WI38 (cell line): Measurements from ENCODE around the gene ACADM.
"Not testable (repeated sequence)": the region's sequence is repeated elsewhere in the genome, so short reads cannot be mapped to it uniquely, and the experiment has no call there.

Experiments used
- H3K4me3 ChIP-seq: 2 replicates; pipeline ENCODE4 v1.5.1; 2011; ENCODE audit warnings: low read depth, mild to moderate bottlenecking, control low read depth, low read length
- CTCF ChIP-seq: IDR thresholded peaks from 2 replicates; pipeline ENCODE4 v1.5.1; 2012; ENCODE audit warnings: low read depth, mild to moderate bottlenecking, control low read depth, low read length

The ACADM gene

GRCh38 chr1:75733661-75734060, 9.2 kb downstream of the ACADM start:
- no peak for TF ChIP-seq CTCF

DNA sequence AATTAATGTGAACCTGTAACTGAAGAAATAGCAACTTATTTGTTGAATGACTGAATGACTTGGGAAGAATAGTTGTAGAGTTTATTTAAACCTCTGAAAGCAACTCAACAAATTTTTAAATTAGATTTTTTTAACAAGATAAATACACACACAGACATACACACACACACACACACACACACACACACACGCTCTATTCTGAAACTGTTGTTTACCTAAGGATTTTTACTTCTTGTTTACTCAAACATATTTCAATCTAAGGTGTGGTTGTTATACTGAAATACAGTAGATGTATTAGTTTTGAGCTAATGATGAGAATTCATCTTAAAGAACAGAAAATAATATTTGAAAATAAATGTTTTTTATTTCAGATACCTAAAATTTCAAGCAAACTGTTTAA, 11.5 kb downstream of the ACADM start:
- no peak for TF ChIP-seq CTCF

More at GRCh38 chr1:75733661-75734060, 9.2 kb downstream of the ACADM start:
- H3K4me3 ChIP-seq = no peak overlapping the region

DNA sequence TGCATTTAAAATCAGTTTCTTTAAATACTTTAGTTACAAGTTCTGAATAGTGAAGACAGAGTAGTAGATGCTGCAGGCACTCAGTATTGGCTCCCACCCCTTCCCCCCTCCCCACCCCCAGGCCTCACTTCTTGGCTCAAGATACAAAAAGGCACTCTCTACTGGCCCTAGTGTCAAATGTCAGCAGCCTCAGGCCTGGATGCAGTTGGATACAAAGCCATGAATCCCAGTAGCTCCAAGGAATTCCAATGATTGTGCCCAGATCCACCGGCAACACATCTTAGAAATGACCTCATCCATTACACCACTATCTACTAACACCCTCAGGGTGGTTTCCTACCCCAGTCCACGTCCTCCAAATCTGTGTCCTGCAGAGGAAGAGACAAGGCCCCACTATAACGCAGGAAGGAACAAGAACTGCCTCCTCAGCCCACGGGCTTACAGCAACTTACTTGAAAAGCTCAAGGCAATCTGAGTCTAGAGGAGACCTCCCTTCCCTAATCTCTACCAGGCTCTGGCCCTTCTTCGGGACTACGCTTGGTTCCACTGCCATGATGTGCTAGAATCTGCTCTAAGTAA, 17.6 kb downstream of the ACADM start:
- no peak for TF ChIP-seq CTCF
- no peak overlapping the region for H3K4me3 ChIP-seq

More for the DNA sequence above, 11.5 kb downstream of the ACADM start:
- H3K4me3 ChIP-seq = no peak overlapping the region

DNA sequence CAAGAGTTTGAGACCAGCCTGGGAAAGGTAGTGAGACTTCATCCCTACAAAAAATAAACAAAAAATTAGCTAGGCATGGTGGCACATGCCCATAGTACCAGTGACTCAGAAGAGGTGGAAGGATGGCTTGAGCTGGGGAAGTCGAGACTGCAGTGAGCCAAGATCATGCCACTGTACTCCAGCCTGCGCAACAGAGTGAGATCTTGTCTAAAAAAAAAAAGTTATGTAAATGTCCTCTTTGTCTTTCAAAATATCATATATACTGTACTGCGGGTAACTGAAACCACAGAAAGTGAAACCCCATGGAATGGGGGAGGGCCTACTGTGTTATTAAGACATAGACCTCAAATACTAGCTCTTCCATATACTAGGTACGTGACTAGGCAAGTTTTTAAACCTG, 20.8 kb downstream of the ACADM start:
- no peak for TF ChIP-seq CTCF

GRCh38 chr1:75757210-75757609, 32.7 kb downstream of the ACADM start:
- not testable (repeated sequence) for H3K4me3 ChIP-seq

More for the DNA sequence above, 20.8 kb downstream of the ACADM start:
- H3K4me3 ChIP-seq = no peak overlapping the region

DNA sequence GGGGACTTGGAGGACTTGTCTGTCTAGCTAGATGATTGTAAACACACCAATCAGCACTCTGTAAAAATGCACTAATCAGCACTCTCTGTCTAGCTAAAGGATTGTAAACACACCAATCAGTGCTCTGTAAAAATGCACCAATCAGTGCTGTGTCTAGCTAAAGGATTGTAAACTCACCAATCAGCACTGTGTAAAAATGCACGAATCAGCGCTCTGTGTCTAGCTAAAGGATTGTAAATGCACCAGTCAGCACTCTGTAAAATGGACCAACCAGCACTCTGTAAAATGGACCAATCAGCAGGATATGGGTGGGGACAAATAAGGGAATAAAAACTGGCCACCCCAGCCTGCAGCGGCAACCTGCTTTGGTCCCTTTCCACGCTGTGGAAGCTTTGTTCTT, 34.0 kb downstream of the ACADM start:
- H3K4me3 ChIP-seq = not testable (repeated sequence)

GRCh38 chr1:75764057-75764655, 39.6 kb downstream of the ACADM start:
- H3K4me3 ChIP-seq = no peak overlapping the region
- no peak for TF ChIP-seq CTCF

GRCh38 chr1:75765697-75766355, 41.3 kb downstream of the ACADM start:
- H3K4me3 ChIP-seq = no peak overlapping the region
- TF ChIP-seq CTCF = no peak
